GM18502 (cell line): ENCODE data around the gene LCNL1.

Experiments
- ATAC-seq: cut with Tn5 transposase; IDR thresholded peaks from one replicate; pipeline ENCODE4 v1.9.1; 2021; ENCODE audit warnings: mild to moderate bottlenecking; ENCODE audit not compliant: unreplicated experiment, poor library complexity

The LCNL1 gene

GRCh38 chr9:137007816-137008270 lies 25.1 kb downstream of the LCNL1 start:
- ATAC-seq, result no peak

- ATAC-seq, result no peak
Observed at GRCh38 chr9:137008312-137008711, 25.5 kb downstream of the LCNL1 start.

- ATAC-seq, result no peak
Observed at GRCh38 chr9:137009217-137009616, 26.4 kb downstream of the LCNL1 start.

- ATAC-seq, result no peak
Observed at GRCh38 chr9:137009938-137010732, 27.3 kb downstream of the LCNL1 start.

GRCh38 chr9:137011156-137011555 lies 28.4 kb downstream of the LCNL1 start:
- ATAC-seq, result no peak

- no peak for ATAC-seq
Observed at GRCh38 chr9:137011907-137012675, 29.3 kb downstream of the LCNL1 start.

- ATAC-seq, result no peak
Observed at GRCh38 chr9:137012694-137013570, 30.1 kb downstream of the LCNL1 start.

GRCh38 chr9:137013571-137013940 lies 30.8 kb downstream of the LCNL1 start:
- no peak for ATAC-seq

GRCh38 chr9:137014166-137014565 lies 31.4 kb downstream of the LCNL1 start:
- no peak for ATAC-seq

- no peak for ATAC-seq
Observed at GRCh38 chr9:137014776-137015539, 32.2 kb downstream of the LCNL1 start.

- no peak for ATAC-seq
Observed at GRCh38 chr9:137015540-137015930, 32.7 kb downstream of the LCNL1 start.

- no peak for ATAC-seq
Observed at GRCh38 chr9:137015976-137016375, 33.2 kb downstream of the LCNL1 start.

- ATAC-seq, result no peak
Observed at GRCh38 chr9:137016436-137016835, 33.6 kb downstream of the LCNL1 start.

- ATAC-seq, result no peak
Observed at GRCh38 chr9:137017071-137017470, 34.3 kb downstream of the LCNL1 start.

GRCh38 chr9:137017791-137018497 lies 35.2 kb downstream of the LCNL1 start:
- ATAC-seq, result no peak

GRCh38 chr9:137018761-137019559 lies 36.2 kb downstream of the LCNL1 start:
- ATAC-seq, result no peak

GRCh38 chr9:137019891-137020683 lies 37.3 kb downstream of the LCNL1 start:
- ATAC-seq, result no peak
